GM23338 (cell line): ENCODE results near the gene PPP2R2B. TPM values are rescaled to one million over a fixed set of nuclear protein-coding genes. Genes with fewer than 3 reads are reported as not detected.

Source experiments
- ATAC-seq: fragments of 200-7000 bp; cut with Tn5 transposase; 3 replicates; pipeline ENCODE4 v1.9.1; 2020
- DNase-seq: peaks from one replicate; pipeline ENCODE4 v3.0.0-alpha.2; 2015; ENCODE audit warnings: low spot score
- H2AFZ ChIP-seq: fragments of 200-600 bp; sonication (generic); 2 replicates; pipeline ENCODE4 v1.8.0; 2016; ENCODE audit warnings: antibody characterized with exemption, mild to moderate bottlenecking, moderate library complexity
- H3F3A ChIP-seq: fragments of 200-600 bp; sonication (generic); replicated peaks from 2 replicates; pipeline ENCODE4 v1.8.0; 2017; ENCODE audit warnings: antibody characterized with exemption, mixed run types, low read depth
- H3K27ac ChIP-seq: fragments of 200-600 bp; sonication (generic); 2 replicates; pipeline ENCODE4 v1.6.1; 2016; ENCODE audit warnings: low read depth
- H3K27me3 ChIP-seq: fragments of 200-600 bp; sonication (generic); 2 replicates; pipeline ENCODE4 v1.8.0; 2016; ENCODE audit warnings: mild to moderate bottlenecking, mixed run types, moderate library complexity; ENCODE audit not compliant: insufficient read depth
- H3K36me3 ChIP-seq: fragments of 200-600 bp; sonication (generic); 2 replicates; pipeline ENCODE4 v1.8.0; 2016; ENCODE audit warnings: mild to moderate bottlenecking; ENCODE audit not compliant: insufficient read depth
- H3K4me1 ChIP-seq: fragments of 200-600 bp; sonication (generic); 2 replicates; pipeline ENCODE4 v1.8.0; 2016; ENCODE audit warnings: mild to moderate bottlenecking, moderate library complexity; ENCODE audit not compliant: insufficient read depth
- H3K4me2 ChIP-seq: fragments of 200-600 bp; sonication (generic); 2 replicates; pipeline ENCODE4 v1.7.1; 2017; ENCODE audit warnings: mixed run types
- H3K4me3 ChIP-seq: fragments of 200-600 bp; sonication (generic); 2 replicates; pipeline ENCODE4 v1.6.1; 2016; ENCODE audit warnings: mixed run types
- H3K79me2 ChIP-seq: fragments of 200-600 bp; sonication (generic); replicated peaks from 2 replicates; pipeline ENCODE4 v1.8.0; 2017; ENCODE audit warnings: mild to moderate bottlenecking; ENCODE audit not compliant: insufficient read depth
- H3K9me2 ChIP-seq: fragments of 200-600 bp; sonication (generic); 2 replicates; pipeline ENCODE4 v1.8.0; 2017; ENCODE audit not compliant: insufficient read depth
- H4K20me1 ChIP-seq: fragments of 200-600 bp; sonication (generic); replicated peaks from 2 replicates; pipeline ENCODE4 v1.8.0; 2017; ENCODE audit warnings: mild to moderate bottlenecking; ENCODE audit not compliant: insufficient read depth
- H3K27ac Mint-ChIP-seq: 2 replicates; pipeline ENCODE4 v1.8.0; 2020; ENCODE audit warnings: inconsistent platforms, mild to moderate bottlenecking, moderate library complexity, mixed read lengths
- H3K27me3 Mint-ChIP-seq: 3 replicates; pipeline ENCODE4 v1.8.0; 2022; ENCODE audit warnings: low read depth, mild to moderate bottlenecking, moderate library complexity, mixed read lengths, inconsistent platforms; ENCODE audit not compliant: insufficient read depth, poor library complexity
- H3K36me3 Mint-ChIP-seq: 3 replicates; pipeline ENCODE4 v1.8.0; 2021; ENCODE audit warnings: low read depth, mild to moderate bottlenecking, inconsistent platforms, moderate library complexity, mixed read lengths
- H3K4me1 Mint-ChIP-seq: 3 replicates; pipeline ENCODE4 v1.8.0; 2020; ENCODE audit warnings: mild to moderate bottlenecking, inconsistent platforms, mixed read lengths
- H3K4me3 Mint-ChIP-seq: 3 replicates; pipeline ENCODE4 v1.8.0; 2021; ENCODE audit warnings: moderate library complexity, mild to moderate bottlenecking, inconsistent platforms, mixed read lengths
- H3K9me3 Mint-ChIP-seq: 3 replicates; pipeline ENCODE4 v1.8.0; 2020; ENCODE audit warnings: moderate library complexity, mild to moderate bottlenecking, inconsistent platforms, mixed read lengths
- CREB1 ChIP-seq: fragments of 250-450 bp; sonication (Bioruptor Pico); IDR thresholded peaks from 2 replicates; pipeline ENCODE4 v1.5.0; 2020; ENCODE audit warnings: low read depth, mild to moderate bottlenecking, moderate library complexity
- CTCF ChIP-seq, 2 experiments: fragments of 200-600 bp in 1 of 2; sonication (generic) in 1 of 2; conservative IDR thresholded peaks; 2 replicates each; pipeline versions ENCODE4 v1.5.1 to v1.6.1; 2016 to 2017; ENCODE audit warnings: antibody characterized with exemption in 2 of 2, low read depth in 2 of 2, mild to moderate bottlenecking in 2 of 2, moderate library complexity in 1 of 2
- EZH2phosphoT487 ChIP-seq: fragments of 200-600 bp; sonication (generic); IDR thresholded peaks from one replicate; pipeline ENCODE4 v1.8.1; 2018; ENCODE audit warnings: antibody characterized with exemption; ENCODE audit not compliant: unreplicated experiment
- JUNB ChIP-seq: IDR thresholded peaks from one replicate; pipeline ENCODE4 v1.6.1; 2016; ENCODE audit warnings: antibody characterized with exemption; ENCODE audit not compliant: unreplicated experiment
- NANOG ChIP-seq: IDR thresholded peaks from 2 replicates; pipeline ENCODE4 v1.6.1; 2016; ENCODE audit warnings: antibody characterized with exemption, borderline replicate concordance
- POLR2AphosphoS5 ChIP-seq: IDR thresholded peaks from 2 replicates; pipeline ENCODE4 v1.6.1; 2016; ENCODE audit warnings: antibody characterized with exemption, low read depth
- REST ChIP-seq: IDR thresholded peaks from one replicate; pipeline ENCODE4 v1.6.1; 2018; ENCODE audit warnings: antibody characterized with exemption; ENCODE audit not compliant: unreplicated experiment
- ZNF114 ChIP-seq: fragments of 250-450 bp; sonication (Bioruptor Pico); IDR thresholded peaks from 2 replicates; pipeline ENCODE4 v1.5.0; 2020; ENCODE audit warnings: mild to moderate bottlenecking, moderate library complexity
- ZNF331 ChIP-seq: fragments of 250-450 bp; sonication (Bioruptor Pico); IDR thresholded peaks from 2 replicates; pipeline ENCODE4 v1.5.0; 2020; ENCODE audit warnings: low read depth, mild to moderate bottlenecking, moderate library complexity
- ZNF462 ChIP-seq: fragments of 250-450 bp; sonication (Bioruptor Pico); IDR thresholded peaks from 2 replicates; pipeline ENCODE4 v1.5.0; 2020; ENCODE audit warnings: mild to moderate bottlenecking, moderate library complexity
- polyA plus RNA-seq: library from polyadenylated mRNA; unstranded; fragments of >200 nt; fragmentation: Nextera tagmentation; extraction: Ambion mirVana; gene quantifications from 2 replicates; pipeline ENCODE4 v1.2.1, GENCODE V29; 2016
- total RNA-seq: library from RNA; depleted of rRNA; stranded (reverse); fragments of >200 nt; shearing (Covaris generic); gene quantifications from 2 replicates; pipeline ENCODE4 v1.2.3, GENCODE V29; 2014

Gene PPP2R2B
- total and polyA plus RNA-seq, 2 experiments from 2014 or later, result 21.3 to 33.9 TPM

GRCh38 chr5:146720107-146720506 is 158.4 kb downstream of the PPP2R2B start (continued):
- TF ChIP-seq ZNF462, result no peak

- no peaks in the 10 kb centered on the region for H3F3A ChIP-seq
- Mint-ChIP-seq H3K9me3 (no peaks in the 10 kb centered on the region), H3K36me3 (no peaks in the 10 kb centered on the region), H3K27ac (no peak overlapping the region), H3K4me1 (no peaks in the 10 kb centered on the region), H3K27me3 (no peaks in the 10 kb centered on the region), H3K4me3 (no peak overlapping the region)
- no peaks in the 10 kb centered on the region for H3K36me3 ChIP-seq
- H3K27me3 ChIP-seq, result no peaks in the 10 kb centered on the region
- no peaks in the 10 kb centered on the region; the same call in 1 of the 2 replicates for H3K9me2 ChIP-seq
- ATAC-seq, result no peak
- DNase-seq, result no peak
- H3K4me3 ChIP-seq, result no peak overlapping the region
- no peak overlapping the region for H3K27ac ChIP-seq
- no peak overlapping the region for H3K4me2 ChIP-seq
- no peaks in the 10 kb centered on the region for H3K79me2 ChIP-seq
- no peaks in the 10 kb centered on the region for H4K20me1 ChIP-seq
- H3K4me1 ChIP-seq, result no peaks in the 10 kb centered on the region
- no peak overlapping the region for H2AFZ ChIP-seq
- TF ChIP-seq POLR2AphosphoS5 (no peak), NANOG (no peak), EZH2phosphoT487 (no peak), ZNF114 (CRISPR knock-in tag) (no peak), JUNB (no peak), REST (no peak), CREB1 (no peak), ZNF331 (CRISPR knock-in tag) (no peak), CTCF (conservative IDR thresholded peaks at IDR 0.05; ENCODE audit: low read depth in 2 of 2) (no peak)
Observed at GRCh38 chr5:146719179-146719578, 159.4 kb downstream of the PPP2R2B start.
